Measurements from ENCODE around the gene BAZ1B.

The BAZ1B gene

GRCh38 chr7:73429622-73430505, 92.2 kb downstream of the BAZ1B start:
- H3K27me3 ChIP-seq (ENCODE audit: insufficient read depth, low read length, poor library complexity, severe bottlenecking), result no peaks in the 10 kb centered on the region
- TF ChIP-seq CTCF (conservative IDR thresholded peaks at IDR 0.05; ENCODE audit: low read length), result no peak
- no peak for TF ChIP-seq EZH2phosphoT487 (IDR thresholded peaks at IDR 0.05; ENCODE audit: borderline replicate concordance)
- no peaks in the 10 kb centered on the region for H3F3A ChIP-seq (ENCODE audit: low read depth)
- H3K4me2 ChIP-seq (ENCODE audit: low read depth, low read length, poor library complexity, severe bottlenecking), result no peak overlapping the region
- no peak overlapping the region for H3K9ac ChIP-seq (ENCODE audit: low read depth, low read length, poor library complexity, severe bottlenecking)
- H3K79me2 ChIP-seq (ENCODE audit: insufficient read depth, low read length), result no peaks in the 10 kb centered on the region
- H2AFZ ChIP-seq (ENCODE audit: low read length), result no peak overlapping the region
- H3K9me2 ChIP-seq (replicated peaks; ENCODE audit: low read depth, low read length), result no peaks in the 10 kb centered on the region
- H3K36me3 ChIP-seq (ENCODE audit: insufficient read depth, low read length), result no peaks in the 10 kb centered on the region
- no peak overlapping the region for H3K4me3 ChIP-seq (ENCODE audit: low read length, poor library complexity, severe bottlenecking)
- H4K20me1 ChIP-seq (ENCODE audit: insufficient read depth, low read length, poor library complexity, severe bottlenecking), result no peaks in the 10 kb centered on the region
- no peaks in the 10 kb centered on the region for H3K4me1 ChIP-seq (ENCODE audit: insufficient read depth, low read length, poor library complexity, severe bottlenecking)
- no peaks in the 10 kb centered on the region for H3K9me3 ChIP-seq (ENCODE audit: insufficient read depth, low read depth, low read length)

GRCh38 chr7:73429215-73429614, 92.9 kb downstream of the BAZ1B start:
- no peaks in the 10 kb centered on the region for H3K9me2 ChIP-seq (replicated peaks; ENCODE audit: low read depth, low read length)
- no peaks in the 10 kb centered on the region for H3K79me2 ChIP-seq (ENCODE audit: insufficient read depth, low read length)
- H3K27me3 ChIP-seq (ENCODE audit: insufficient read depth, low read length, poor library complexity, severe bottlenecking), result no peaks in the 10 kb centered on the region
- no peaks in the 10 kb centered on the region for H3K36me3 ChIP-seq (ENCODE audit: insufficient read depth, low read length)
- H3K9ac ChIP-seq (ENCODE audit: low read depth, low read length, poor library complexity, severe bottlenecking), result no peak overlapping the region
- no peaks in the 10 kb centered on the region for H4K20me1 ChIP-seq (ENCODE audit: insufficient read depth, low read length, poor library complexity, severe bottlenecking)
- TF ChIP-seq CTCF (conservative IDR thresholded peaks at IDR 0.05; ENCODE audit: low read length), result no peak
- TF ChIP-seq EZH2phosphoT487 (IDR thresholded peaks at IDR 0.05; ENCODE audit: borderline replicate concordance), result no peak
- no peak overlapping the region for H2AFZ ChIP-seq (ENCODE audit: low read length)
- no peaks in the 10 kb centered on the region for H3K9me3 ChIP-seq (ENCODE audit: insufficient read depth, low read depth, low read length)
- no peak overlapping the region for H3K4me2 ChIP-seq (ENCODE audit: low read depth, low read length, poor library complexity, severe bottlenecking)
- no peaks in the 10 kb centered on the region for H3F3A ChIP-seq (ENCODE audit: low read depth)
- H3K4me1 ChIP-seq (ENCODE audit: insufficient read depth, low read length, poor library complexity, severe bottlenecking), result no peaks in the 10 kb centered on the region
- H3K4me3 ChIP-seq (ENCODE audit: low read length, poor library complexity, severe bottlenecking), result no peak overlapping the region

- H3K79me2 ChIP-seq (ENCODE audit: insufficient read depth, low read length), result no peaks in the 10 kb centered on the region
- H3K27me3 ChIP-seq (ENCODE audit: insufficient read depth, low read length, poor library complexity, severe bottlenecking), result no peaks in the 10 kb centered on the region
- H3K4me1 ChIP-seq (ENCODE audit: insufficient read depth, low read length, poor library complexity, severe bottlenecking), result no peaks in the 10 kb centered on the region
- no peaks in the 10 kb centered on the region for H3K9me3 ChIP-seq (ENCODE audit: insufficient read depth, low read depth, low read length)
- no peak for TF ChIP-seq EZH2phosphoT487 (IDR thresholded peaks at IDR 0.05; ENCODE audit: borderline replicate concordance)
- TF ChIP-seq CTCF (conservative IDR thresholded peaks at IDR 0.05; ENCODE audit: low read length), result no peak
- no peak overlapping the region for H3K4me2 ChIP-seq (ENCODE audit: low read depth, low read length, poor library complexity, severe bottlenecking)
- no peak overlapping the region for H2AFZ ChIP-seq (ENCODE audit: low read length)
- no peaks in the 10 kb centered on the region for H3K36me3 ChIP-seq (ENCODE audit: insufficient read depth, low read length)
- H3K9me2 ChIP-seq (replicated peaks; ENCODE audit: low read depth, low read length), result no peaks in the 10 kb centered on the region
- H3F3A ChIP-seq (ENCODE audit: low read depth), result no peaks in the 10 kb centered on the region
- H4K20me1 ChIP-seq (ENCODE audit: insufficient read depth, low read length, poor library complexity, severe bottlenecking), result no peaks in the 10 kb centered on the region
- H3K9ac ChIP-seq (ENCODE audit: low read depth, low read length, poor library complexity, severe bottlenecking), result no peak overlapping the region
- no peak overlapping the region for H3K4me3 ChIP-seq (ENCODE audit: low read length, poor library complexity, severe bottlenecking)
These were observed 93.9 kb downstream of the BAZ1B start for GRCh38 chr7:73427902-73428787.
